Stimulated activated CD8-positive, alpha-beta memory T cell treated with anti-CD3 and anti-CD28 coated beads, Interleukin-4, amount 100 ng/mL, for 1 hour (primary cell): ENCODE measurements around the gene SIPA1.
"Not testable (repeated sequence)": the region's sequence is repeated elsewhere in the genome, so short reads cannot be mapped to it uniquely, and the experiment has no call there.

Experiments
- DNase-seq, 2 donors: peaks; one replicate each; pipeline ENCODE4 v3.0.0-alpha.2; 2020; ENCODE audit warnings: low read depth in 2 of 2, low spot score in 1 of 2

Gene SIPA1

DNA sequence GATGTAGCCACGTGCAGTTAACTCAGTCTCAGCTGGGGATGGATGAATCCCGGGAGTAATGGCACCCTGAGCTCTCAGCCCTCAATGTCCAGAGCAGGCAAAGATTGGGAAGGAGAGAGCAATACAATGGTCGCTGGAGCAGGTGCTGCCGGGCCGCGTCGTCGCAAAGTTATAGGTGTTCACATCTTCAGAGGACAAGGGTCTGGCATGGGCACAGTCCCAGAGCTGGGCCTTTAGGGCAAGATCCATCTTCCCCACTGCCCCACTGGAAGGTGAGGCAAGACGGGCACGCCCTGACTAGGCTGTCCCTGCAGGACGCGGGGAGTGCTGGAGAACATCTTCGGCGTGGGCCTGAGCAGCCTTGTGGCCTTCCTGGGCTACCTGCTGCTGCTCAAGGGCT, 14.7 kb upstream of the SIPA1 start:
- DNase-seq: no peak

DNA sequence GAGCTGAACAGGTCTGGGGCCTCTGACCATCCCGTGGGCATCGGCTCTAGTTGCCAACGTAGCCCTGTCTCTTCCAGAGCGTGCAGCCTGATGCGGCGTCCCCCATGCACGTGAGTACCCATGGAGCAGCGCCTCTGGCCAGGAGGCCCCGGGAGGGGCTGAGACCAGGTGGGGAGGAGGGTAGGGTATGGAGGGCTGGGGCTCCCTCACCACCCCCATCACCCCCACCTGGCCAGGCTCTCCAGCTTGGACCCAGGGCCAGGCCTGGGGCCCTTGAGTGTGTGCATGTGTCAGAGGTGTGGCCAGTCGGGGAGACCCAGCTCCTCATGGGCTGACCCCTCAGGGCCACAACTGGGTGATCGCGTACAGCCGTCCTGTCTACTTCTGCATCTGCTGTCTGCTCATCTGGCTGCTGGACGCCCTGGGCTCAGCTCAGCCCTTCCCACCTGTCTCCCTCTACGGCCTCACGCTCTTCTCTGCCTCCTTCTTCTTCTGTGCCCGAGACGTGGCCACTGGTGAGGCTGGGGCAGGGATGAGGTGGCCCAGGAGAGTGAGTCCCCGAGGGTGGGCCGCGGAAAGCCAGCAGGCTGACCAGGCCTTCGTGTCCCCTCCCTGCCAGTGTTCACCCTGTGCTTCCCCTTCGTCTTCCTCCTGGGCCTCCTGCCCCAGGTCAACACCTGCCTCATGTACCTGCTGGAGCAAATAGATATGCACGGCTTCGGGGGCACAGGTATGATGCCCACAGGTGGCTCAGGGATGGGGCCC, 13.9 kb upstream of the SIPA1 start:
- no peak for DNase-seq

- no peak for DNase-seq
Measured at GRCh38 chr11:65624931-65625627, 12.8 kb upstream of the SIPA1 start.

- DNase-seq: no peak
Measured at GRCh38 chr11:65625628-65626342, 12.1 kb upstream of the SIPA1 start.

GRCh38 chr11:65627202-65627601, 10.7 kb upstream of the SIPA1 start:
- no peak for DNase-seq

GRCh38 chr11:65629579-65629978, 8.3 kb upstream of the SIPA1 start:
- DNase-seq: no peak

DNA sequence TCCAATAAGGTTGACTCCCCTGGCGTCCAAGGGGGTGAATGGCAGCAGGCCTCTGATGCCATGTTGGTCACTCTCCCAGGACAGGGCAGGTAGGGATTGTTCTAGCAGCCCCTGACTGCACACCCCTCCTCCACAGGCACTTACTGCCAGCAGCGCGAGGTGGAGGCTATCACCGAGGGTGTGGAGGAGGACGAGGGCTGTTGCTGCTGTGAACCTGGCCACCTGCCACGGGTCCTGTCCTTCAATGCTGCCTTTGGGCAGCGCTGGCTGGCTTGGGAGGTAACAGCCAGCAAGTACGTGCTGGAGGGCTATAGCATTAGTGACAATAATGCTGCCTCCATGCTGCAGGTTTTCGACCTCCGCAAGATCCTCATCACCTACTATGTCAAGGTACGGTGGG, 7.7 kb upstream of the SIPA1 start:
- DNase-seq: no peak

- no peak for DNase-seq
Measured at GRCh38 chr11:65633390-65634108, 4.4 kb upstream of the SIPA1 start.

- DNase-seq: no peak
Measured at GRCh38 chr11:65634109-65634436, 3.8 kb upstream of the SIPA1 start.

DNA sequence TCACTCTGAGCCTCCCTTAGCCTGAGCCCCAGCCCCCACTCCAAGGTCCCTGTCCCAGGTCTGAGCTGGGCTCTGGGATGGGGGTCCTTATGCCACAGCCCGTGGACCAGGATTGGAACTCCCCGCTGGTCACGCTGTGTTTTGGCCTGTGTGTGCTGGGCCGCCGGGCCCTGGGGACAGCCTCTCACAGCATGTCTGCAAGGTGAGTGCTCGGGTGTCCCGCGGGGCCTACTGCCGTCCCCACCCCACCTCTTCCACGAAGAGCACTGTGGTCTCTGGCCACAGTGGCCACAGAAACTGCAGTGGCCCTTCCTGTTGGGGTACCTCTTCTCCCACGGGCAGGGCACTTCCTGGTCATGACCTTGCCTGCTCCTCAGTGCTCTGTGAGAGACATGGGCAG, 3.5 kb upstream of the SIPA1 start:
- DNase-seq: no peak

DNA sequence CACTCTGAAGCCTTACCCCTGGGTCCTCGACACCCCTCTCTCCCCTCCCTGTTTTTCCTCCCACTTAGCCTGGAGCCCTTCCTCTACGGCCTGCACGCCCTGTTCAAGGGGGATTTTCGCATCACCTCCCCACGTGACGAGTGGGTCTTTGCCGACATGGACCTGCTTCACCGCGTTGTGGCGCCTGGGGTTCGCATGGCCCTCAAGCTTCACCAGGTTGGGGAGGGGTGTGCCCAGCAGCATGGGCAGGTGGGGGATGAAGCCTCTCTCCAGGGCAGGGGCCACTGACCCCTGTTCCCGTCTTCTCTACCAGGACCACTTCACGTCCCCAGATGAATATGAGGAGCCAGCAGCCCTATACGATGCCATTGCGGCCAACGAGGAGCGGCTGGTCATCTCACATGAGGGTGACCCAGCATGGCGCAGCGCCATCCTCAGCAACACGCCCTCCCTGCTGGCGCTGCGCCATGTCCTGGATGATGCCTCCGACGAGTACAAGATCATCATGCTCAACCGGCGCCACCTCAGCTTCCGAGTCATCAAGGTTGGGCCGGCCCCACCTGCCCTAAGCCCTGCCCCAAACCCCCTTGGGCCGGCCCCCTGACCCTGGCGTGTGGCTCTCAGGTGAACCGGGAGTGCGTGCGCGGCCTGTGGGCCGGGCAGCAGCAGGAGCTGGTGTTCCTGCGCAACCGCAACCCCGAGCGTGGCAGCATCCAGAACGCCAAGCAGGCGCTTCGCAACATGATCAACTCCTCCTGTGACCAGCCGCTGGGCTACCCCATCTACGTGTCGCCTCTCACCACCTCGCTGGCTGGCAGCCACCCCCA, 2.8 kb upstream of the SIPA1 start:
- no peak for DNase-seq

DNA sequence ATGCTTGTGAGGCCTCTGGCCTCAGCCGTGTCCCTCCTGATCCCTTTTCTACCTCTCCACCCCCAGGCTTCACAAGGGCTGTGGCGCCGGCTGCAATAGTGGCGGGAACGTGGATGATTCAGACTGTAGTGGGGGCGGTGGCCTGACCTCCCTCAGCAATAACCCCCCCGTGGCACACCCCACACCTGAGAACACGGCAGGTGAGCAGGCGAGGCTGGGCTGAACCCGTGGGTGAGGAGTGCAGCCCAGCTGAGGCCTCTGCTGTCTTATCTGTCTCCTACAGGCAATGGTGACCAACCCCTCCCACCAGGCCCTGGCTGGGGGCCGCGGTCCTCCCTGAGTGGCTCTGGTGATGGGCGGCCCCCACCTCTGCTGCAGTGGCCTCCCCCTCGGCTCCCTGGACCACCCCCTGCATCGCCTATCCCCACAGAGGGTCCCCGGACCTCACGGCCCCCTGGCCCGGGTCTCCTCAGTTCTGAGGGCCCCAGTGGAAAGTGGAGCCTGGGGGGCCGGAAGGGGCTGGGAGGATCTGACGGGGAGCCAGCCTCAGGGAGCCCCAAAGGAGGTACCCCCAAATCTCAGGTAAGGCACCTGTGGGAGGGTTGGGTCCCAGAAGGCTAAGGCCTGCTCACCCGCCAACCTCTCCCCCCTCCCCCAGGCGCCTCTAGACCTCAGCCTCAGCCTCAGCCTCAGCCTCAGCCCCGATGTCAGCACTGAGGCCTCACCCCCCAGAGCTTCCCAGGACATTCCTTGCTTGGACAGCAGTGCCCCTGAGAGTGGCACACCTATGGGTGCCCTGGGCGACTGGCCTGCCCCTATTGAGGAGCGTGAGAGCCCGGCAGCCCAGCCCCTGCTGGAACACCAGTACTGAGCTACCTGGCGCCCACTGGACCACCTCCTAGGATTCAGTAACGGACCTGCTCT, 1.5 kb upstream of the SIPA1 start:
- no peak for DNase-seq

- no peak for DNase-seq
Measured at GRCh38 chr11:65637032-65637557, 806 bp upstream of the SIPA1 start.

- not testable (repeated sequence) for DNase-seq
Measured at GRCh38 chr11:65639228-65639597, 1.3 kb downstream of the SIPA1 start.

- peak in 1 of 2 donors; percentile 42 for DNase-seq
Measured at GRCh38 chr11:65639623-65640482, 2.0 kb downstream of the SIPA1 start.

- no peak for DNase-seq
Measured at GRCh38 chr11:65640483-65641296, 2.8 kb downstream of the SIPA1 start.

- no peak for DNase-seq
Measured at GRCh38 chr11:65641297-65642013, 3.6 kb downstream of the SIPA1 start.
